ENCODE measurements around the gene IRF4.

DNA sequence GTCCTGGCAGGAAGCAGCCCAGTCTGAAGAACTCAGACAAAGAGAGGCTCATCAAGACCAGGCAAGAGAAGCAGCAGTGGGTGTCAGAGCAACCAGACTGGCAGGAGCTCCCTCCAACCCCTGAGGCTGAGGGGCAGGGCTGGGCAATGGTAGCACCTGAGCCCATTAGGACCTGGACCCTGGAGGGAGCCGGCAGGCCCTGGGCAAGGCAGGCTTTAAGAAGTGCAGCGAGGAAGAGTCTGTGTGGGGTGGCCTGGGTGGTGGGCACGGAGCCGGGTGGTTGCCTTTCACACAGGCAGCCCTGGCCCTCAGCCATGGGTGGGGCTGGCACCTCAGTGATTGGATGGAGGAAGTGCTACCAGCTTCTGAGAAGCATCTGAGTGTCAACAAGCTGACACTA is 33.1 kb upstream of the IRF4 start:
- TF ChIP-seq POLR2A (IDR thresholded peaks at IDR 0.05; ENCODE audit: low read length) (no peak), GATA1 (IDR thresholded peaks at IDR 0.05; ENCODE audit: low read depth, low read length) (no peak)
